Naive B cell (primary cell): ENCODE data around the gene SLC3A2. TPM values are rescaled to one million over a fixed set of nuclear protein-coding genes. Genes with fewer than 3 reads are reported as not detected.

Experiments
- ATAC-seq, 2 donors: fragments of 150-1000 bp; cut with Tn5 transposase; 2 replicates each; pipeline ENCODE4 v1.10.0; 2021; ENCODE audit warnings: low read depth in 2 of 2, mild to moderate bottlenecking in 2 of 2, moderate library complexity in 2 of 2
- DNase-seq: peaks from one replicate; pipeline ENCODE4 v3.0.0; 2022
- H3K27ac Mint-ChIP-seq, 6 donors: one replicate each; pipeline ENCODE4 v1.8.0; 2020 to 2022; ENCODE audit warnings: mild to moderate bottlenecking in 6 of 6, mixed read lengths in 6 of 6, moderate library complexity in 5 of 6, inconsistent platforms in 2 of 6
- H3K27me3 Mint-ChIP-seq, 3 donors: one replicate each; pipeline ENCODE4 v1.8.0; 2021 to 2022; ENCODE audit warnings: mixed read lengths in 3 of 3, mild to moderate bottlenecking in 1 of 3
- H3K36me3 Mint-ChIP-seq, 2 donors: one replicate each; pipeline ENCODE4 v1.8.0; 2020 to 2022; ENCODE audit warnings: mixed read lengths in 2 of 2, inconsistent platforms in 1 of 2, mild to moderate bottlenecking in 1 of 2
- H3K4me1 Mint-ChIP-seq, 3 donors: one replicate each; pipeline ENCODE4 v1.8.0; 2020 to 2022; ENCODE audit warnings: mixed read lengths in 3 of 3, inconsistent platforms in 1 of 3, mild to moderate bottlenecking in 1 of 3, moderate library complexity in 1 of 3
- H3K4me3 Mint-ChIP-seq, 8 donors: one replicate each; pipeline ENCODE4 v1.8.0; 2020 to 2022; ENCODE audit warnings: mild to moderate bottlenecking in 8 of 8, mixed read lengths in 8 of 8, moderate library complexity in 8 of 8, inconsistent platforms in 2 of 8
- H3K9me3 Mint-ChIP-seq, 7 donors: one replicate each; pipeline ENCODE4 v1.8.0; 2020 to 2022; ENCODE audit warnings: mixed read lengths in 7 of 7, mild to moderate bottlenecking in 5 of 7, inconsistent platforms in 2 of 7, moderate library complexity in 1 of 7
- polyA plus RNA-seq, 6 donors: library from polyadenylated mRNA; unstranded; fragments of 300-500 nt; fragmentation: Illumina TruSeq; gene quantifications; one replicate each; pipeline ENCODE4 v1.2.3, GENCODE V29; 2021; ENCODE audit warnings: low read depth in 6 of 6

SLC3A2 gene
- polyA plus RNA-seq, 6 donors from 2014 or later, result 63.1 to 135 (median 81.1) TPM

GRCh38 chr11:62914416-62914815 lies 33.7 kb downstream of the SLC3A2 start:
- Mint-ChIP-seq H3K4me1 (no peaks in the 10 kb centered on the region), H3K27me3 (peaks cover 12 to 51% (median 42%) of the 10 kb centered on the region in 3 donors), H3K4me3 (no peak overlapping the region), H3K27ac (peak overlapping the region in 1 of 6 donors; percentile 33), H3K9me3 (no peaks in the 10 kb centered on the region), H3K36me3 (no peaks in the 10 kb centered on the region)
- DNase-seq, result no peak
- no peak for ATAC-seq

- Mint-ChIP-seq H3K27me3 (peaks cover 20 to 68% (median 65%) of the 10 kb centered on the region in 3 donors), H3K4me3 (no peak overlapping the region), H3K4me1 (peaks cover 5 to 11% (median 6%) of the 10 kb centered on the region in 3 donors), H3K36me3 (no peaks in the 10 kb centered on the region), H3K27ac (no peak overlapping the region), H3K9me3 (peaks cover 0 to 2% (median 0%) of the 10 kb centered on the region in 7 donors)
- ATAC-seq (no peak), DNase-seq (no peak)
Observed at GRCh38 chr11:62917906-62918502, 37.3 kb downstream of the SLC3A2 start.

- ATAC-seq (no peak), DNase-seq (no peak)
- H3K9me3 Mint-ChIP-seq, result peaks cover 0 to 2% (median 0%) of the 10 kb centered on the region in 7 donors
- H3K4me3 Mint-ChIP-seq, result peak overlapping the region in 1 of 8 donors; percentile 56
- H3K36me3 Mint-ChIP-seq, result no peaks in the 10 kb centered on the region
- H3K4me1 Mint-ChIP-seq, result peaks cover 5 to 13% (median 10%) of the 10 kb centered on the region in 3 donors
- no peak overlapping the region for H3K27ac Mint-ChIP-seq
- H3K27me3 Mint-ChIP-seq, result peaks cover 20 to 73% (median 70%) of the 10 kb centered on the region in 3 donors
Observed at GRCh38 chr11:62918531-62918930, 37.8 kb downstream of the SLC3A2 start.

GRCh38 chr11:62919476-62919875 lies 38.8 kb downstream of the SLC3A2 start:
- no peaks in the 10 kb centered on the region for H3K36me3 Mint-ChIP-seq
- peaks cover 0 to 2% (median 0%) of the 10 kb centered on the region in 7 donors for H3K9me3 Mint-ChIP-seq
- ATAC-seq (no peak), DNase-seq (no peak)
- peak overlapping the region in 1 of 6 donors; percentile 32 for H3K27ac Mint-ChIP-seq
- peaks cover 9 to 19% (median 15%) of the 10 kb centered on the region in 3 donors for H3K4me1 Mint-ChIP-seq
- H3K4me3 Mint-ChIP-seq, result no peak overlapping the region
- H3K27me3 Mint-ChIP-seq, result peaks cover 26 to 78% (median 76%) of the 10 kb centered on the region in 3 donors

- Mint-ChIP-seq H3K27ac (peak overlapping the region in 1 of 6 donors; percentile 52), H3K9me3 (peaks cover 0 to 2% (median 0%) of the 10 kb centered on the region in 7 donors), H3K4me1 (peaks cover 9 to 20% (median 16%) of the 10 kb centered on the region in 3 donors), H3K36me3 (no peaks in the 10 kb centered on the region), H3K4me3 (no peak overlapping the region), H3K27me3 (peaks cover 26 to 84% (median 76%) of the 10 kb centered on the region in 3 donors)
- DNase-seq (no peak), ATAC-seq (no peak)
Observed at GRCh38 chr11:62919898-62920640, 39.4 kb downstream of the SLC3A2 start.

- DNase-seq (no peak), ATAC-seq (no peak)
- H3K27ac Mint-ChIP-seq, result peak within 1 kb of the TSS in 1 of 6 donors; percentile 33
- H3K4me3 Mint-ChIP-seq, result peak within 1 kb of the TSS in 1 of 8 donors; percentile 65
- H3K9me3 Mint-ChIP-seq, result peaks cover 0 to 2% (median 0%) of the 10 kb centered on the region in 7 donors
- H3K4me1 Mint-ChIP-seq, result peaks cover 14 to 31% (median 27%) of the 10 kb centered on the region in 3 donors
- H3K27me3 Mint-ChIP-seq, result peaks cover 36 to 91% (median 82%) of the 10 kb centered on the region in 3 donors
- H3K36me3 Mint-ChIP-seq, result no peaks in the 10 kb centered on the region
Observed at GRCh38 chr11:62921201-62921572, 40.5 kb downstream of the SLC3A2 start, which contains the start of gene CHRM1. CHRM1 (minus strand) TSS chr11:62921363; CDS start chr11:62911100, 10,263 bp downstream.

GRCh38 chr11:62921573-62922188 lies 41.0 kb downstream of the SLC3A2 start:
- H3K9me3 Mint-ChIP-seq, result peaks cover 0 to 2% (median 0%) of the 10 kb centered on the region in 7 donors
- H3K4me1 Mint-ChIP-seq, result peaks cover 16 to 36% (median 32%) of the 10 kb centered on the region in 3 donors
- peaks cover 39 to 94% (median 82%) of the 10 kb centered on the region in 3 donors for H3K27me3 Mint-ChIP-seq
- H3K36me3 Mint-ChIP-seq, result no peaks in the 10 kb centered on the region
- DNase-seq (no peak), ATAC-seq (no peak)
- H3K27ac Mint-ChIP-seq, result peak overlapping the region in 1 of 6 donors; percentile 33
- H3K4me3 Mint-ChIP-seq, result peak overlapping the region in 1 of 8 donors; percentile 65

GRCh38 chr11:62922189-62922589 lies 41.5 kb downstream of the SLC3A2 start:
- Mint-ChIP-seq H3K4me3 (peak overlapping the region in 5 of 8 donors; percentile 48 to 84 (median 67)), H3K9me3 (peaks cover 0 to 2% (median 0%) of the 10 kb centered on the region in 7 donors), H3K36me3 (no peaks in the 10 kb centered on the region), H3K4me1 (peaks cover 16 to 39% (median 34%) of the 10 kb centered on the region in 3 donors), H3K27me3 (peaks cover 39 to 94% (median 78%) of the 10 kb centered on the region in 3 donors), H3K27ac (peak overlapping the region in 2 of 6 donors; percentile 29 to 69)
- DNase-seq, result no peak
- ATAC-seq, result no peak

- Mint-ChIP-seq H3K36me3 (no peaks in the 10 kb centered on the region), H3K4me1 (peaks cover 16 to 42% (median 40%) of the 10 kb centered on the region in 3 donors), H3K9me3 (peaks cover 0 to 2% (median 0%) of the 10 kb centered on the region in 7 donors), H3K27me3 (peaks cover 46 to 95% (median 82%) of the 10 kb centered on the region in 3 donors), H3K4me3 (peak overlapping the region in 7 of 8 donors; percentile 25 to 84 (median 67)), H3K27ac (peak overlapping the region in 3 of 6 donors; percentile 6 to 84 (median 69))
- DNase-seq, result no peak
- peak in 1 of 2 donors; percentile 15 for ATAC-seq
Observed at GRCh38 chr11:62922653-62923431, 42.1 kb downstream of the SLC3A2 start.

GRCh38 chr11:62923601-62924411 lies 43.1 kb downstream of the SLC3A2 start:
- peak overlapping the region in 3 of 6 donors; percentile 9 to 84 (median 80) for H3K27ac Mint-ChIP-seq
- peak overlapping the region; percentile 67 to 88 (median 80) for H3K4me3 Mint-ChIP-seq
- peaks cover 16 to 44% (median 42%) of the 10 kb centered on the region in 3 donors for H3K4me1 Mint-ChIP-seq
- DNase-seq (peak; percentile 56), ATAC-seq (peak; percentile 85 to 91)
- no peaks in the 10 kb centered on the region for H3K36me3 Mint-ChIP-seq
- H3K27me3 Mint-ChIP-seq, result peaks cover 55 to 96% (median 83%) of the 10 kb centered on the region in 3 donors
- H3K9me3 Mint-ChIP-seq, result peaks cover 0 to 2% (median 0%) of the 10 kb centered on the region in 7 donors

GRCh38 chr11:62925308-62925707 lies 44.6 kb downstream of the SLC3A2 start:
- DNase-seq, result no peak
- Mint-ChIP-seq H3K36me3 (no peaks in the 10 kb centered on the region), H3K27me3 (peaks cover 55 to 96% (median 83%) of the 10 kb centered on the region in 3 donors), H3K9me3 (peaks cover 0 to 2% (median 0%) of the 10 kb centered on the region in 7 donors), H3K4me3 (peak overlapping the region; percentile 31 to 88 (median 71)), H3K4me1 (peaks cover 16 to 44% (median 42%) of the 10 kb centered on the region in 3 donors), H3K27ac (peak overlapping the region in 2 of 6 donors; percentile 49 to 59)
- ATAC-seq, result no peak
